Measurements from ENCODE around the gene RGS9. TPM values are rescaled to one million over a fixed set of nuclear protein-coding genes. Genes with fewer than 3 reads are reported as not detected.
"Not testable (repeated sequence)": the region's sequence is repeated elsewhere in the genome, so short reads cannot be mapped to it uniquely, and the experiment has no call there.

Gene RGS9
- polyA plus RNA-seq = 1 to 10 TPM; 2.4 to 4.7 (median 3.7) TPM
- long read RNA-seq, donor 1 = 0 reads
- long read RNA-seq, donor 2, partial matches to known transcripts = 0 of 11 reads
- long read RNA-seq, donor 2, other reads (novel, unspliced or antisense) = 9 of 11 reads
- long read RNA-seq, donor 3, partial matches to known transcripts = 0 of 2 reads
- long read RNA-seq, donor 3, other reads (novel, unspliced or antisense) = 0 of 2 reads
- long read RNA-seq, donor 4 = 0 reads
- long read RNA-seq, donor 5 = 0 reads
- long read RNA-seq, donor 6, partial matches to known transcripts = 0 of 1 reads
- long read RNA-seq, donor 6, other reads (novel, unspliced or antisense) = 0 of 1 reads
- long read RNA-seq, donor 7, partial matches to known transcripts = 0 of 4 reads
- long read RNA-seq, donor 7, other reads (novel, unspliced or antisense) = 0 of 4 reads
- long read RNA-seq, donor 8 = 0 reads
- long read RNA-seq, donor 9 = 0 reads
- long read RNA-seq, donor 10, transcript RGS9-212 (3 exons, 2,736 nt) = major isoform, 7 of 21 reads
- long read RNA-seq, donor 10, partial matches to known transcripts = 11 of 21 reads
- long read RNA-seq, donor 10, other reads (novel, unspliced or antisense) = 0 of 21 reads

- peaks cover 0 to 10% (median 0%) of the 10 kb centered on the region in 3 donors for H3K4me1 ChIP-seq (ENCODE audit: control insufficient read depth in 3 of 3, insufficient read depth in 2 of 3, low read depth in 1 of 3, low read length in 2 of 3)
- peaks cover 2 to 30% (median 3%) of the 10 kb centered on the region in 3 donors for H3K27me3 ChIP-seq (ENCODE audit: control insufficient read depth in 3 of 3, insufficient read depth in 3 of 3, low read length in 3 of 3)
- 3 to 5% (median 4%) methylated on average over 55 to 56 of the region's 56 CpGs for WGBS, 3 donors
- no peaks in the 10 kb centered on the region for H3K36me3 ChIP-seq (ENCODE audit: control insufficient read depth in 3 of 3, insufficient read depth in 2 of 3, low read depth in 1 of 3, low read length in 3 of 3)
- H3K9me3 ChIP-seq (ENCODE audit: control insufficient read depth in 2 of 2, insufficient read depth in 1 of 2, low read depth in 1 of 2, low read length in 1 of 2) = no peaks in the 10 kb centered on the region
- no peak within 1 kb of the TSS for H3K27ac ChIP-seq (ENCODE audit: low read depth in 1 of 3, low read length in 2 of 3)
- peak; percentile 77 to 91 for DNase-seq
- FAIRE-seq = no peak
- H3K4me3 ChIP-seq (ENCODE audit: low read depth in 1 of 3, low read length in 3 of 3) = peak within 1 kb of the TSS in 2 of 3 donors; percentile 30 to 37
Observed at GRCh38 chr17:65137021-65137939, at the start of gene RGS9. TSS of gene RGS9 (plus strand) at chr17:65137370. CDS start at chr17:65137541, 171 bp downstream.

GRCh38 chr17:65088621-65089360, 48.4 kb upstream of the RGS9 start:
- 69 to 88% (median 70%) methylated on average over 4 of the region's 4 CpGs for WGBS, 3 donors
- FAIRE-seq (no peak), DNase-seq (no peak)
- Histone ChIP-seq H3K4me3 (ENCODE audit: low read depth in 1 of 3, low read length in 3 of 3) (no peak overlapping the region), H3K4me1 (ENCODE audit: control insufficient read depth in 3 of 3, insufficient read depth in 2 of 3, low read depth in 1 of 3, low read length in 2 of 3) (peaks cover 0 to 13% (median 2%) of the 10 kb centered on the region in 3 donors), H3K9me3 (ENCODE audit: control insufficient read depth in 2 of 2, insufficient read depth in 1 of 2, low read depth in 1 of 2, low read length in 1 of 2) (no peaks in the 10 kb centered on the region), H3K27me3 (ENCODE audit: control insufficient read depth in 3 of 3, insufficient read depth in 3 of 3, low read length in 3 of 3) (no peaks in the 10 kb centered on the region), H3K27ac (ENCODE audit: low read depth in 1 of 3, low read length in 2 of 3) (no peak overlapping the region), H3K36me3 (ENCODE audit: control insufficient read depth in 3 of 3, insufficient read depth in 2 of 3, low read depth in 1 of 3, low read length in 3 of 3) (no peaks in the 10 kb centered on the region)

- no peak overlapping the region for H3K4me3 ChIP-seq (ENCODE audit: low read depth in 1 of 3, low read length in 3 of 3)
- FAIRE-seq (no peak), DNase-seq (peak in 1 of 2 donors; percentile 87)
- no peaks in the 10 kb centered on the region for H3K36me3 ChIP-seq (ENCODE audit: control insufficient read depth in 3 of 3, insufficient read depth in 2 of 3, low read depth in 1 of 3, low read length in 3 of 3)
- H3K9me3 ChIP-seq (ENCODE audit: control insufficient read depth in 2 of 2, insufficient read depth in 1 of 2, low read depth in 1 of 2, low read length in 1 of 2) = no peaks in the 10 kb centered on the region
- H3K4me1 ChIP-seq (ENCODE audit: control insufficient read depth in 3 of 3, insufficient read depth in 2 of 3, low read depth in 1 of 3, low read length in 2 of 3) = peaks cover 0 to 8% (median 2%) of the 10 kb centered on the region in 3 donors
- H3K27ac ChIP-seq (ENCODE audit: low read depth in 1 of 3, low read length in 2 of 3) = peak overlapping the region in 1 of 3 donors; percentile 18
- 10 to 44% (median 34%) methylated on average over 3 of the region's 3 CpGs for WGBS, 3 donors
- no peaks in the 10 kb centered on the region for H3K27me3 ChIP-seq (ENCODE audit: control insufficient read depth in 3 of 3, insufficient read depth in 3 of 3, low read length in 3 of 3)
Observed at GRCh38 chr17:65092262-65092661, 44.9 kb upstream of the RGS9 start.

GRCh38 chr17:65092721-65093356, 44.3 kb upstream of the RGS9 start:
- not testable (repeated sequence) for H3K4me1 ChIP-seq (ENCODE audit: control insufficient read depth in 3 of 3, insufficient read depth in 2 of 3, low read depth in 1 of 3, low read length in 2 of 3); H3K4me3 ChIP-seq (ENCODE audit: low read depth in 1 of 3, low read length in 3 of 3); H3K27ac ChIP-seq (ENCODE audit: low read depth in 1 of 3, low read length in 2 of 3); H3K36me3 ChIP-seq (ENCODE audit: control insufficient read depth in 3 of 3, insufficient read depth in 2 of 3, low read depth in 1 of 3, low read length in 3 of 3); FAIRE-seq; H3K9me3 ChIP-seq (ENCODE audit: control insufficient read depth in 2 of 2, insufficient read depth in 1 of 2, low read depth in 1 of 2, low read length in 1 of 2); H3K27me3 ChIP-seq (ENCODE audit: control insufficient read depth in 3 of 3, insufficient read depth in 3 of 3, low read length in 3 of 3)
- peak in 1 of 2 donors; percentile 48 for DNase-seq
- 60 to 86% (median 78%) methylated on average over 15 of the region's 15 CpGs for WGBS, 3 donors

GRCh38 chr17:65093930-65094329, 43.2 kb upstream of the RGS9 start:
- FAIRE-seq (no peak), DNase-seq (no peak)
- Histone ChIP-seq H3K36me3 (ENCODE audit: control insufficient read depth in 3 of 3, insufficient read depth in 2 of 3, low read depth in 1 of 3, low read length in 3 of 3) (no peaks in the 10 kb centered on the region), H3K9me3 (ENCODE audit: control insufficient read depth in 2 of 2, insufficient read depth in 1 of 2, low read depth in 1 of 2, low read length in 1 of 2) (no peaks in the 10 kb centered on the region), H3K27me3 (ENCODE audit: control insufficient read depth in 3 of 3, insufficient read depth in 3 of 3, low read length in 3 of 3) (no peaks in the 10 kb centered on the region), H3K4me1 (ENCODE audit: control insufficient read depth in 3 of 3, insufficient read depth in 2 of 3, low read depth in 1 of 3, low read length in 2 of 3) (peaks cover 0 to 2% (median 0%) of the 10 kb centered on the region in 3 donors), H3K27ac (ENCODE audit: low read depth in 1 of 3, low read length in 2 of 3) (no peak overlapping the region), H3K4me3 (ENCODE audit: low read depth in 1 of 3, low read length in 3 of 3) (no peak overlapping the region)
- WGBS, 3 donors = 89 to 93% (median 91%) methylated on average over 7 of the region's 7 CpGs

- Histone ChIP-seq H3K27ac (ENCODE audit: low read depth in 1 of 3, low read length in 2 of 3) (no peak overlapping the region), H3K4me1 (ENCODE audit: control insufficient read depth in 3 of 3, insufficient read depth in 2 of 3, low read depth in 1 of 3, low read length in 2 of 3) (peaks cover 0 to 6% (median 4%) of the 10 kb centered on the region in 3 donors), H3K4me3 (ENCODE audit: low read depth in 1 of 3, low read length in 3 of 3) (no peak overlapping the region), H3K9me3 (ENCODE audit: control insufficient read depth in 2 of 2, insufficient read depth in 1 of 2, low read depth in 1 of 2, low read length in 1 of 2) (no peaks in the 10 kb centered on the region), H3K27me3 (ENCODE audit: control insufficient read depth in 3 of 3, insufficient read depth in 3 of 3, low read length in 3 of 3) (no peaks in the 10 kb centered on the region), H3K36me3 (ENCODE audit: control insufficient read depth in 3 of 3, insufficient read depth in 2 of 3, low read depth in 1 of 3, low read length in 3 of 3) (no peaks in the 10 kb centered on the region)
- DNase-seq (no peak), FAIRE-seq (no peak)
- WGBS, 3 donors = 90 to 98% (median 95%) methylated on average over 1 of the region's 1 CpG
Observed at GRCh38 chr17:65095465-65095864, 41.7 kb upstream of the RGS9 start.

GRCh38 chr17:65096382-65096781, 40.8 kb upstream of the RGS9 start:
- H3K4me1 ChIP-seq (ENCODE audit: control insufficient read depth in 3 of 3, insufficient read depth in 2 of 3, low read depth in 1 of 3, low read length in 2 of 3); FAIRE-seq; H3K9me3 ChIP-seq (ENCODE audit: control insufficient read depth in 2 of 2, insufficient read depth in 1 of 2, low read depth in 1 of 2, low read length in 1 of 2); H3K27me3 ChIP-seq (ENCODE audit: control insufficient read depth in 3 of 3, insufficient read depth in 3 of 3, low read length in 3 of 3); DNase-seq; H3K27ac ChIP-seq (ENCODE audit: low read depth in 1 of 3, low read length in 2 of 3); H3K4me3 ChIP-seq (ENCODE audit: low read depth in 1 of 3, low read length in 3 of 3); H3K36me3 ChIP-seq (ENCODE audit: control insufficient read depth in 3 of 3, insufficient read depth in 2 of 3, low read depth in 1 of 3, low read length in 3 of 3): not testable (repeated sequence)
- 94 to 96% (median 96%) methylated on average over 2 of the region's 2 CpGs for WGBS, 3 donors

Data from small intestine (tissue), 16 donors.